Activated CD4-positive, CD25-positive, alpha-beta regulatory T cell treated with anti-CD3 and anti-CD28 coated beads, Interleukin-2, amount 50 U/mL, for 24 hours (primary cell): ENCODE data around the gene CDH23.

ENCODE experiments used
- ATAC-seq, 2 donors: fragments of 150-1000 bp; cut with Tn5 transposase; one replicate each; pipeline ENCODE4 v1.10.0; 2021; ENCODE audit warnings: mild to moderate bottlenecking in 1 of 2, moderate library complexity in 1 of 2

CDH23 gene

DNA sequence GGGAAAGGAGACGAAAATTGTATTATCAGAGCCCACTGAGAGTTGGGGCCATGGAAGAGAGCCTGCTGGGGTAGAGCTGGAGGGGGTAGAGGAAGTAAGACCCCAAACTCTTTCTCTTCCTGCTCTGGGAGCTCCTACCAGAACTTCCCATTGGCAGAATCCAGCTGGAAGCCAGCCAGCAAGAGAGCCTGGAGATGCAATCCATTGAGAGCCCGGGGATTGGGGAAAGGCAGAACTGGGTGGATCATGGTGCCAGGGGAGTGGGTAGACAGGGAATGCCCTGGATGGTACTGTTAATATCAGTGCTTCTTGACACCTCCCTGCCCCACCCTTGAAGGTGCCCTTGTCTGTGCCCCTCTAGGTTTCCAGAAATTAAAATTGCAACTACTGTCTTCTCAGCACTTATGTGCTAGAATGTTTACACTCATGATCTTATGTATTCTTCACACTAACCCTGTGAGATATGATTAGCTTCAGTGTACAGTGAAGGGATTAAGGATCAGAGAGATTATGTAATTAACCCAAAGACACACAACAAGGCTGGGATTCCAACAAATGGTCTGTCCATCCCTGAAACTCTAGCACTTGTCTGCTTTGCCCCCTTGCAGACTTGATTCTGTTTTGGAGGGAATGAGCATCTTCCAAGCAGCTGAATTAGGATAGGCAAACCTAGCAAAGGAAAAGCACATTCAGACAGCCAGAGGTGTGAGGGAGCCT is 168.7 kb downstream of the CDH23 start:
- no peak for ATAC-seq

DNA sequence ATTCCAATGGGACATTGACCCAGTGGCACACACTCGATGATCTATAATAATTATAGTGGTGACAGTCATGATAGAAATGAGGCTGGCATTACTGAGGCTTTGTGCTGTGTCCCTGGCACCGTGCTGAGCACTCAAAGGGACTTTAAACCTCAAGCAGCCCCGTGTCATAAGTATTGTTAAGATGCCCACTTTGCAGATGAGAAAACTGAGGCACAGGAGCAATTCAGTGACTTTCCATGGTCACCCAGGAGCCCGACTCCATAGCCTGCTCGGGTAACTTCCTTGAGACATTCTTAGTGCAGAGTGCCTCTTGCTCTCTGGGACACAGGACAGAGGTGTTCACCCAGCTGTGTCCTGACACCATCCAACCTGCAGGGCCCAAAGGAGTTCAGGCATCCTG is 170.3 kb downstream of the CDH23 start:
- no peak for ATAC-seq

DNA sequence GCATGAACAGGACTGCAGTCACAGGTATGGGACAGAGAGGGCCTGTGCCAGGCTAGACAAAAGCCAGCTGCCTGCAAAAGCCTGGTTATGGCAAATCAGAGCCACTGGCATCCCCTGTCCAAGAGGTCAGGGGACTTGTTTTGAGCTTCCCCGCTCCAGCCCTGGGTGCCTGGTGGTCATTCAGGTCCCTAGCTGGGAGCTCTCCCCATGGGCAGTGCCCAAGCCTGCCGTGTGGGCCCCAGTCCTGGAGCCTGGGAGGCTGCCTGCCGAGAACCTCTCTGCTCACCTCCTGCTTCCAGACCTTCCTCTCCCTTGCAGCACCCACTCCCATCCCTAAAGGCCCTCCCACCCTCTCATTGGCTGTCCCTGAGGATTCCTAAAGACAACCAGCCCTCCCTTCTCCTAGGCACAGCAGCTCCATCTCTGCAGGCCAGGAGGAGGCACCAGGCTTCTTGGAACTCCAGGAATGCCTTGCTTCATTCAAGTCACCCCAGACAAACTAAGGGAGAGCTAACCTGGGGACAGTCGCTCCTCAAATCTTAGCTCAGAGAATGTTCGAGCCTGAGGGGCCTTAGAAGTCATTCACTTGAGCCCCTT is 172.3 kb downstream of the CDH23 start:
- ATAC-seq, result no peak

DNA sequence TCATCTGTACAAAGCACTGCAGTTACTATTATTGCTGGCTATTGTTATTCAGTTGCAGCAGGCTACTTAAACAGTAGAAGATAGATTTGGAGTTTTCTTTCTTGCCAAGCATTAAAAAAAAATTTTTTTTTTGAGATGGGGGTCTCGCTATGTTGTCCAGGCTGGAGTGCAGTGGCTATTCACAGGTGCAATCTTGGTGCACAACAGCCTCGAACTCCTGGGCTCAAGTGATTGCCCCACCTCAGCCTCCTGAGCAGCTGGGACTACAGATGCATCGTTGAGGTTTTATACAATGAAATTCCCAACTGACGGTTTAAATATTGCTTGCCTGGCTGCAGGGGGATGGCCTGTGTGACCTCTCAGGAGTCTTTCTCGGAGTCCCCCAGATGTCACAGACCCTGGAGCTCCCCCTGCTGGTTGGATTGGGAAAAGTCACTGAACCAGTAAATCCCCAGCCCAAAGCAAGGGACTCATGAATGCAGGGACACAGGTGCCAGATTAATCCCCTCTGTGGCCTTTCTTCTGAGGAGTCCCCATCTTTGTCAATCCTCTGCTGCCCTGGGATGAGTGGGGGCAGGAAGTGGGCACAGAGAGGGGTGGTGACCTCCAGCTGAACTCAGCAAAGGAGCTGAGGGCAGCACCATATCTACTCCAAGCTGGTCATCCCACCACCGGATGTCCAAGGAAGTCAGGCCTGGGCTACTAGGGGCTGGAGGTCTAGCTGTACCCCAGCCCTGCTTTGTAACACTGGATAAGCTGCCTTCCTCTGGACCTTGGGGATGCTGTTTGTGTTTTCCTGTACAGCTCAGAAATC is 173.3 kb downstream of the CDH23 start:
- ATAC-seq, result peak in 1 of 2 donors; percentile 37

DNA sequence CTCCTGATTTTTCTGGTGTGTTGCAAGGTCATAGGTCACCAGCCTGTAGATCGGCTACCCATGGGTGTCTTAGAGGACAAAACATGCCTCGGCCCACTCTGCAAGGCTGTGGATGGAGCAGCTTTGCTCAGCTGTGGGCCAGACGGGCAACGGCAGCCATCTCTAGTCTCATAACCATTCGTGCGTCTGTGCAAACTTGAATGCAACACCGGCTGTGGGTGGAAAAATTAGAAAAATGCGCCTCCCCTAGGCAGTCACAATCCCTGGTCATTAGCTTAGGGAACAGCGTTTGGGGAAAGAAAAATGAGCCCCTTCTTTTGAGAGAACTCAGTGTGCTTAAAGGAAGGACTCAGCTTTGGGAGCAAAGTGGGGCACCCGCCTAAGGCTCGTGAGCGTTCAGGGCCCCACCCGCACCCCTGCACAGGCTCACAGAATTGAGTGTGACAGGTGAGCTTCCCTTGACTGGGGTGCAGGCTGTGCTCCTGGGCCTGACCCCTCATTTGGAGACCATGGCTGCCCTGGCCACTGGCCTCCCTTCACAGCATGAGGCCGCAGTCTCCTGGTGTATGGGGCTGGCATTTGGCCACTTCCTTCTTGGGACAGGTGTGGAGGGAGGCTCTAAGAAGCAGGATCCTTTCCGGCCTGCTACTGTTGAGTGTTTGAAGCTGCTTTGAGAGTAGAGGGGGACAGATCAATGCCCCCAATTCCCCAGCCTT is 174.9 kb downstream of the CDH23 start:
- ATAC-seq, result no peak

DNA sequence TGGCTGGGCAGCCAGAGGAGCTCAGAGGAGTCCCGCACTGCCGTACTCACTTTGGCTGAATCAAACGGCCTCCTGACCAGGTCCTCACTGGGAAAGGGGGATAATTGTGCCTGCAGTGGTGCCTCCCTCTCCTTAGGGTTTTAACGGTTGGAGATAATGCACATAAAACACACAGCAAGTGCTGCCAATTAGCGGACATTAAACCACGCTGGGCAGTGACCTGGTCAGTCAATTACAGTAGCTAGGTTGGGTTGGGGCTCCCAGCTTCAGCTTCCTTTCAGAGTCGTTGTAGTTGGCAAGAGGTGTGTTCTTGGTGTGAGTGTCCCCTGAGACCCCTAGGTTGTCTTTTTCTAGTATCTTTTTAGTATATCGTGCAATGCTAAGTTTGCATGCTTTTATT is 176.2 kb downstream of the CDH23 start:
- no peak for ATAC-seq

DNA sequence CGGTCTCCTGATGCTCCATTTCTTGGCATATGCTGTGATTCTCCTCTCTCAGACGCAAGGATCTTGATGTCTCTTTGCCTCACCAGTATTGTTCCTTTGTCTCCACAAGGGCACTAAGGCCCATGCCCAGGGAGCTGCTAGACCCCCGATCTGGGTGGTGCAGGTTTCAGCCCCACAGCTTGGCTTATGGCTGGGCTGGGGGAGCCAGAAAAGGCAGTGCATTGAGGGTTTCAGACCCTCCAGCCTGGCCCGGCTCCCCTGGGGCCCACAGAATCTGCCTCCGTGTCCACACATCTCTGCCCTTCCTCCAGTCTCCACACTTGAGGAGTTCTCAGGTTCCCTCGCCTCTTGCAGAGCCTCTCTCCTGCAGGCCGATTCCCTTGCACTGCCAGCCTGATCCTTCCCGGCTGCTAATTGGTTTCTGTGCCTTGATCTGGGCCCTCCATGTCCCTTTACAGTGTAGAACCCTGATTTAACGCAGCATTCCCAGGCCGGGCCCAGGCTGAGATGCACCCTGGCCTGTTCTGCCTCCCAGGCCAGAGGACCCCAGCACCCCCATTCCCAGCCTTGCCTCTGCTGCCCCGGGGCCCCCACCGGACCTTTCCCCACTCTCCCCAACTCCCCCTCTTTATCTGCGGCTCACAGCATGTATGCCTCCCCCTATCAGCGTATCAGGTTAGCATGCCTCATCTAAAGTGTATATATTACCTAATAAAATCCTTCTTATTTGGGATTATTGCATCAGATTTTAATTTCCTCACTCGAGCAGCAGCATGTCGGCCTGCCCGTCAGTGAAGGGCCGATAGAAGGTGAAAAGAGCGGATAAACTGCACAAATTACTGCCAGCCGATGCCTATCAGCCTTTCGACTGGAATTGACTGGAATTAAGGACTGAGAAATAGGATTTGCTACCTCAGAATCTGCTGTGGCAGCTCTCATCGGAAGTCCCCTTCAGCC is 177.1 kb downstream of the CDH23 start:
- ATAC-seq, result no peak

DNA sequence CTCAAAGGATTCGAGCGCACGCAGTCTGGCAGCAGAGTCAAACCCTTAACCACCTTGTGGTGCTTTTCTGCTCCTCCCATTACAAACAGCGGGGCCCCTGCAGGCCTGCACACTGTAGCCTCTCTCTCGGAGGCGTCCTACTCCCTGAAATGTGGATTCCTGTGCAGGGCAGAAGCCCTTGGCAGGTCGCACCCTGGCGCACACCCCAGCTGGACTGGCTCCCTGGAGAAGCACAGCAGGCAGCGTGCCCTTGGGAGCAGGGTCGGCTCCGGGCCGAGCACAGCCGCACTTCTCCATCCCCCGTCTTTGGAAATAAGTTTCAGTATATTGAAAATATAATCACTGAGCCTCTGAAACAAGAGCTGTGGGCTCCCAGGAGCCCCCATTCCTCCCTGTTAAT is 178.7 kb downstream of the CDH23 start:
- no peak for ATAC-seq

DNA sequence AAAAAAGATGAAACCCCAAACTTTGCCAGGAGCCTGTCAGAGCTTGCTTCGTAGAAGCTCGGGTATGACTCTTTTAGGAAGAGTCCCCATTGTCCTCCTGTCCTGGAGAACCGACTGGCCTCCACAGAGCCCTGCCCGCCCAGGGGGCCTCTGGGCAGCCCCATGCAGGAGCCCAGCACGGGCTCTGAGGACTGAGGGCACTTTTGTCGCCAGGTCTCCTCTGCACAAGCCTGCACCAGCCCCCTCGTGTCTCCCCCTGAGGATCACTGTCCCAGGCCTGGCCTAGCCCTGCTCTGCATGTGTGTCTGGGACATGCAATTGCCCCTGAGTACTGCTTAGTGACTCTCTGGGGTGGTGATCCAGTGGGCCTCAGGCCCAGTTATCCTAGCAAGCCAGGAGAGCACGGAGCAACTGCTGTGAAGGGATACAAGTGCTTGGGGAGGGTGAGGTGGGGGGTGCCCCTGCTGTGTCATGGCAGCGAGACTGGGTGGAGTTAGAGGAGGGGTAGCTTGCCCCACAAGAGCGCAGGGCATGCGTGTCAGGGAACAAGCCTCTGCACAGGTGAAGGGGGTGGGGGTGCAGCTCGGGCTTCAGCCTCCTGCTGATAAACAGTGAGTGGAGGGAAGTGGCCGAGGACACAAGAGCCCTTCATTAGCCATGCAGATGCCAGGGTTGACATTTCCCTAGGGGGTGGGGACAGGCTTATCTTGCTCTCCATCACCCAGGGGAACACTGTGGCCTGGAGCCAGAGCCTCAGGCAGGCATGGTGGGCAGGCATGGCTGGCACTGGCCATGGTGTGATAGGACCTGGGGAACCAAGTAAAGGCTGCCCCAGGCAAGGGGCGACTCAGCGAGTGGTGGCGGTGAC is 179.4 kb downstream of the CDH23 start:
- no peak for ATAC-seq

DNA sequence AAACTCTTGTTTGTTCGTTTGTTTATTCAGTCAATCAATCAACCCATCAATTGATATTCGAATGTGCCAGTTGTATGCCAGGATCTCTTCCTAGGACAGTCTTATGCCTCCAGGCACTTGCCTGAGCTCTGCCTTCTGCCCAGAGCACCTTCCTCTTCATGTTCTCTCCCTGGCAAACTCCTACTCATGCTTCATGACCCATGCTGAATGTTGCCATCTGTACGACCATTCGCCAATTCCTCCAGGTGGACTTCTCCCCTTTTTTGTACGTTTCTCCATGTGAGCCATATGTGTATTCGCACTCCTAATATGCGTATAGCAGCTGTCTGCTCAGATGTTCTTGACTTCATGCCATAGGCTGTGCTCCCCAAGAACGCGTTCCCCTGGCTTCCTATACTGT is 180.1 kb downstream of the CDH23 start:
- ATAC-seq, result no peak

DNA sequence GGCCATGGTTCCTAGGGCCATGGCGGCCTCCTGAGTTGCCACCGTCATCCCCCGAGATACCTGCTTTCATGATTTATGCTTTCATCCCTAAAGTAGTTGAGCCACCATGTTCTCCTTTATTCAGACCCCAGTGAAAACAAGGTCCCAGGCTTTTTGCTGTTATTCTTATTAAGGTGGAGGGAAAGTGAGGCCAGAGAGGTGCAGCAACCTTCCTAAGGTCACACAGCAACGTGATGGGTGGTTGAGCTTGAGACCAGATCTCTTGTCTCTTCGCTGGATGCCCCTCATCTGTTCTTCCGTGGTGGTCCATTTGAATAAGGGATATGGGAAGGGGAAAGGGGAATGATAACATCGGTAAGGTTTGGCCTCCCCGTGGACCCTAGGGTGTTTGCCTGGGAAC is 180.6 kb downstream of the CDH23 start:
- ATAC-seq, result no peak

DNA sequence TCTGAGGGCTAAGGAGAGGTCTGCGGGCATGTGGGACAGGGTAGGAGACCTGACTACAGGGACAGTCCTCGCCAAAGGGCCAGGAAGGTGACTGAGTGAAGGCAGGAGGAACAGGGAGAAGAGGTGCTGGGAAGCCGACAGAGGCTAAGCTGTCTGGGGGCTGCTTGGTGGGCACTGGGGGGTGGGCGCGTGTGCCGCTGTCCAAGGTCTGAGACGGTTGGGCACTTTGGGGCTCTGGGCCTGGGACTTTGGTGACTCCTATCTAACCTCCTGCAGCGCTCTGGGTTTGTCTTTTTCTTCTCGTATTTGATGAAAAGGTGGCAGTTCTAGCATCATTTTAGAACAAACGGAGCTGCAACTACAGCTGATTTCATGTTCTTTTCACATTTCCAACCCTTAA is 181.3 kb downstream of the CDH23 start:
- ATAC-seq, result no peak

DNA sequence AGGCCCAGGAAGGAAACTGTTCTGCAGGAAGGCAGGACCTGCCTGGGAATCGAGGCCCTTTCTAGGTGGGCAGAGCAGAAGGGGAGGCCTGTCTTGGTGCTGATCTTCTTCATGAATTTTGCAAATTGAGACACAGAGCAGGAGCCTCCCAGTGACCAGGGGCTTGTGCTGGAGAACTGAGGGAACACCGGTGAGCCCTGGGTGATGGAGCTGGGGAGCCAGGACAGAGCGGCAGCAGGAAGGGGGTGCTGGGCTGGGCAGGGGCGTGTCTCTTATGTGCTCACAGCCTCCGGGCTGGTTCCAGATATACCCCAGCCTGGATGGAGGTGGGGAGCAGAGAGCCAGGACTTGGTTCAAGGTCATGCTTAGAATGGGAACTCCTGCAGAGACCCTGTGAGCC is 182.9 kb downstream of the CDH23 start:
- ATAC-seq, result no peak

DNA sequence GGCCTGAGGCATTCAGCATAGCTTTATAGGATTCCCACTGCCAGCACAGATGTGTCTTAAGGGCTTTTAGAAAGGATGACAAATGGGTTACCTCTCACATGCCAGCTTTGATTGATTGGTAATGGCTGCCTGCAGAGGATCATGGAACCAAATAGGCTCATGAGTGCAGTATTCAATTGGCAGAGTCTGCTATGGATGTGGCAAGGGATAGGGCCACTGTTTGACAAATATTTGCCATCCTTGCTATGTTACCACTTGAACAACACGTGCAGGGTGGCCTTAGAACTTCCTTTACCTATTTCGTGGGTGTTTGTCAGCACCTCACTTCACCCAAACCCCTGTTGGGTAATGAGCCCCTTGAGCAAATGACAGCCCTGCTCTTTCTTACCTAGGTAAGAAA is 183.7 kb downstream of the CDH23 start:
- ATAC-seq, result no peak

DNA sequence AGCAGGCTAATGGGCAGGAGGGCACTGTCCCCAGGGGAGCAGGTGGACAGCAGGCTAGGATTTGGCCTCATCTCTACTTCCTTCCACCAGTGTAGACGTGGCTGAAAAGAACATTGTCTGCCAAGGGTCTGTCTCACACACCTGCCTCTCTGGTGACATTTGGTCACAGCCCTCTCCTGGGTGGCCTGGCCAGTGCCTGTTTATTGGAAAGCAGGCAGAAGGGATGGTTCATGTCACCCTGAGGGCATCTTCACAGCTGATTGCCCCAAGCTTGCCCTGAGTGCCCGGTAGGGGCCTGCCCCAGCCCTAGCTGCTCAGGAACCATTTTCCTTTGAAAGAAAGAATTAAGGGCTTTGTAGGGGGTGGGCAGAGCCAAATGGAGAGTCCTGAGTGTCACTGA is 184.2 kb downstream of the CDH23 start:
- ATAC-seq, result no peak

DNA sequence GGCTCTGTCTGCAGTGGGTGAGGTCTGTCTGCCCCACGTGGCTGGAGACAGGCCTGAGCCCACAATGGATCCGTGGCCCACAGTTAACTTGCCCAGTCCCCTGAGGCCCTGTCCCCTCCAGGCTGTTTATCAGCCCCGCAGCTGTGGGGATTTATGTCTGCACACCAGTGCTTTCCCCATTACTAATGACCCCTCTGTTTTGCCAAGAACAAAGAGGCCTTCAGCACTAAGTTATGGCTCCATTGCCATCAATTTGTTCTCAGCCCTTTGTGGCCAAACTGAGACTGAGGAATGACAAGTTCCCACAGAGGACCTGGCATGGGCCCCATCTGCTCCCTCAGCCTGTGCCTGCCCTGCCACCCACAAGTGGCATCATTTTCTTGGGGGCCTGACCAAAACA is 184.7 kb downstream of the CDH23 start:
- no peak for ATAC-seq

DNA sequence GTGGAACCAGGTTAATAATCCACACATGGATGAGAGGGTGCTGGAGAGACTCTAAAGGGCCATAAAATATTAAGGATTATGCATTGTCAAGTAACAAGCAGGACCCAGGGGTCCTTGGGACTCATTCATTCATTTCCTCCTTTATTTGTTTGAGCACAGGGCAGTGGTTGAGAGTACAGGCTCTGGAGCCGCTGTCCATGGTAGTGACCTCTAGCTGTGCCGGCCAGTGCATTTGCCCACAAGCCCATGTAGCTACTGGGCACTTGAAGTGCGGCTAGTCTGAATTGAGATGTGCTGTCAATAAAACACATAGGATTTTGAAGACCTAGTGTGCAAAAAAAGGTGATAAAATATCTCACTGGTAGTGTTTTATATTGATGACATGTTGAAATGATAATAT is 185.3 kb downstream of the CDH23 start:
- no peak for ATAC-seq

DNA sequence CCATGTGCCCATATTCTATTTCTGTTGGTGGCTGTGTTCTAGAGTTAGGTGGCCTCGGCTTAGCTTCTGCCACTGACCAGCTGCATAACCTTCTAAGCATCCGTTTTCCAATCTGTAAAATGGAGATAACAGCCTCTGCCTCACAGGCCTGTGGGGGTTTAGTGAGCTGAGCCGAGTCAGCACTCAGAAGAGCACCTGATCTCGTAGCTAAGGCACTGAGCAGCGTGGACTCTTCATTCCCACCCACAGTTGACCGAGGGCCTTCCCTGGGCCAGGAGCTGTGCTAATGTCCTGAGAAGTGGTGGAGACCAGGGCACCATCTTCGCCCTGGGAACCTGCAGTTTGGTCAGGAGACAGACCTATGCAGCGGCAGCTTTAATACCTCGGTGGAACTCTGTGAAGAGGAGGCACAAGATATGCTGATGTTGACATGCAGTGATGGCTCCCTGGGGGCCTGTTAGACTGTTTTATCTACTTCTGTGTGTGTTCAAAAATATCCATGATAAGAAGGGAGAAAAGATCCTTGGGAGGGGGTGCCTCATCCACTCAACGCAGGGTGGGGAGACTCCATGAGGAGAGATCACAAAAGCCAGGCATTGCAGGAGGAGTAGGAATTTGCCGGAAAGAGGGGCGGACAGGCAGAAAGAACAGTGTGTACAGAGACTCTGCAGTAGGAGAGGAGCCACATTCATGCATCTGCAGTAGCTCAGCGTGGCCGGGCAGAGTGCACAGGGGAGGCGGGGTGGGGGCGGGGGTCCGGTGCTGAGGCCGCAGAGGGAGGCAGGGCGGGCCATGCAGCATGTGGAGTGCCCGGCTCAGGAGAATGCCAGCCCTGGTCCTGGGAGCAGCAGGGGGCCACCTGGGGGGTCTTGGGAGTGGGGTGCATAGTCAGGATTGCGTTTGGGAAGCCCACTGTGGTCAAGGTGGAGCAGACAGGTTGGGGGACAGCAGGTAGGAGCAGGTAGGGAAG is 186.1 kb downstream of the CDH23 start:
- ATAC-seq, result no peak

DNA sequence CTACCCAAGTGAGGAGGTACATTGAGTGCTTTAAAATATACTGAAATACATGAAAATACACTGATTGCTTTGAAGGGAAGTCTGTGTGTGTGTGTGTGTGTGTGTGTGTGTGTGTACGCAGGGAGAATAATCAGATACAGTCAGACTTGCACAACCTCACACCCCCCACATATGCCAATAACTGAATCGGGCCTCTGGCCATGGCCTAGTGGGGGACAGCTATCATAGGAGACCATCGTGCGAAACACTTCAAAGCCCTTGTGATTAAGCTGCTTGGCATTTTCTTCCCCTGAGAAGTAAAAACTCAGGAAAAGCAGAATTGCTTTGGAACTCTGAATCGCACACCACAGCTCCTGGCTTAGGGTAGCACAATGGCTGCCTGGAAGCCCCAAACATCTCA is 187.7 kb downstream of the CDH23 start:
- ATAC-seq, result no peak
